Prostate gland (tissue), 2 donors: Measurements from ENCODE around the gene RXRA. TPM values are rescaled to one million over a fixed set of nuclear protein-coding genes. Genes with fewer than 3 reads are reported as not detected.
"Not testable (repeated sequence)": the region's sequence is repeated elsewhere in the genome, so short reads cannot be mapped to it uniquely, and the experiment has no call there.

Source experiments
- DNase-seq: peaks from one replicate; pipeline ENCODE4 v3.0.0-alpha.2; 2019; ENCODE audit warnings: low spot score
- H3K27ac ChIP-seq, 2 donors: fragments of 200-600 bp; sonication (generic); 2 replicates each; pipeline ENCODE4 v1.5.1; 2017 to 2019
- H3K27me3 ChIP-seq: fragments of 200-600 bp; sonication (generic); replicated peaks from 2 replicates; pipeline ENCODE4 v1.5.1; 2019; ENCODE audit not compliant: insufficient read depth
- H3K36me3 ChIP-seq, 2 donors: fragments of 200-600 bp; sonication (generic); 1 replicate in 1 of 2; 2 replicates in 1 of 2; pipeline versions ENCODE4 v1.5.1 to v1.8.1; 2017 to 2019
- H3K4me1 ChIP-seq: fragments of 200-600 bp; sonication (generic); replicated peaks from 2 replicates; pipeline ENCODE4 v1.5.1; 2019
- H3K4me3 ChIP-seq, 2 donors: fragments of 200-600 bp; sonication (generic); 2 replicates each; pipeline ENCODE4 v1.5.1; 2017 to 2019
- H3K9me3 ChIP-seq: fragments of 200-600 bp; sonication (generic); 2 replicates; pipeline ENCODE4 v1.5.1; 2017
- POLR2A ChIP-seq: fragments of 450-650 bp; IDR thresholded peaks from one replicate; pipeline ENCODE4 v1.6.1; 2016; ENCODE audit warnings: antibody characterized with exemption, mild to moderate bottlenecking
- POLR2AphosphoS5 ChIP-seq: sonication (generic); formaldehyde crosslinking; IDR thresholded peaks from one replicate; pipeline ENCODE4 v1.6.1; 2017; ENCODE audit warnings: antibody characterized with exemption
- WGBS: methylation state at CpG from one replicate; pipeline ENCODE4 v1.1.5; 2018; 5-methylcytosine and 5-hydroxymethylcytosine counted together
- intact Hi-C: fragments of 100-400 bp; cut with DNase I; formaldehyde crosslinking; loops from one replicate; pipeline ENCODE4 v1.14.2; 2022
- total RNA-seq, 2 donors: library from RNA; depleted of rRNA; stranded (reverse); fragments of >200 nt; gene quantifications; one replicate each; pipeline ENCODE4 v1.1.0, GENCODE V29; 2016
- TF ChIP-seq, protein P1 (sequence below), 4 experiments: fragments of 200-600 bp in 2 of 4; fragments of 450-650 bp in 2 of 4; sonication (generic) in 2 of 4; IDR thresholded peaks; 1 replicate in 3 of 4; 2 replicates in 1 of 4; pipeline ENCODE4 v1.5.1; 2016 to 2019; ENCODE audit warnings: antibody characterized with exemption in 4 of 4, mild to moderate bottlenecking in 2 of 4, moderate library complexity in 2 of 4

RXRA gene
- total RNA-seq, 2 donors from 2014 or later = 69.5 to 84.1 TPM

DNA sequence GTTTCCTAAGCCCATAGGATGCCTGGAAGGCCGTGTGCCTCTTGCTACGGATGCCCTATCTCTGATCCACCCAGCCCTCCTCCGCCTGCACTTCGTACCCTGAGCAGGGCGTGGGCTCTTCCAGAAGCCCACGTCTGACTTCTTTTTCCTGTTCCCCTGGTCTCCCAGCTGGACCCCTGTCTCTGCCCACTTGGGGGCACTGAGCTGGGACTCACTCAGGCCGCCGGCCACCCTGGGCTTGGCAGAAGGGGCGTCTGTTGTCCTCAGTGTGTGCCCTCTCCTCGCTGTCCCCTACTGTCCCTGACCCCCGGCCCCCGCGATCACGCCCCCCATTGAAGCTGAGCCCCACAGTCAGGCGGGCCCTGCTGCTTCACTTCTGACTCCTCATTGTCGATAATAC lies 22.0 kb upstream of the RXRA start:
- no peak overlapping the region for H3K4me3 ChIP-seq
- no peaks in the 10 kb centered on the region for H3K27me3 ChIP-seq
- WGBS = 94% methylated on average over 16 of the region's 16 CpGs
- no peaks in the 10 kb centered on the region for H3K9me3 ChIP-seq
- H3K36me3 ChIP-seq = no peaks in the 10 kb centered on the region
- no peak overlapping the region for H3K27ac ChIP-seq
- H3K4me1 ChIP-seq = peaks cover 4% of the 10 kb centered on the region
- TF ChIP-seq POLR2A = no peak
- TF ChIP-seq POLR2AphosphoS5 = no peak
- TF ChIP-seq, protein P1, sequence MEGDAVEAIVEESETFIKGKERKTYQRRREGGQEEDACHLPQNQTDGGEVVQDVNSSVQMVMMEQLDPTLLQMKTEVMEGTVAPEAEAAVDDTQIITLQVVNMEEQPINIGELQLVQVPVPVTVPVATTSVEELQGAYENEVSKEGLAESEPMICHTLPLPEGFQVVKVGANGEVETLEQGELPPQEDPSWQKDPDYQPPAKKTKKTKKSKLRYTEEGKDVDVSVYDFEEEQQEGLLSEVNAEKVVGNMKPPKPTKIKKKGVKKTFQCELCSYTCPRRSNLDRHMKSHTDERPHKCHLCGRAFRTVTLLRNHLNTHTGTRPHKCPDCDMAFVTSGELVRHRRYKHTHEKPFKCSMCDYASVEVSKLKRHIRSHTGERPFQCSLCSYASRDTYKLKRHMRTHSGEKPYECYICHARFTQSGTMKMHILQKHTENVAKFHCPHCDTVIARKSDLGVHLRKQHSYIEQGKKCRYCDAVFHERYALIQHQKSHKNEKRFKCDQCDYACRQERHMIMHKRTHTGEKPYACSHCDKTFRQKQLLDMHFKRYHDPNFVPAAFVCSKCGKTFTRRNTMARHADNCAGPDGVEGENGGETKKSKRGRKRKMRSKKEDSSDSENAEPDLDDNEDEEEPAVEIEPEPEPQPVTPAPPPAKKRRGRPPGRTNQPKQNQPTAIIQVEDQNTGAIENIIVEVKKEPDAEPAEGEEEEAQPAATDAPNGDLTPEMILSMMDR (IDR thresholded peaks at IDR 0.05) = no peak
- intact Hi-C loops = no loop called here
- no peak for DNase-seq

DNA sequence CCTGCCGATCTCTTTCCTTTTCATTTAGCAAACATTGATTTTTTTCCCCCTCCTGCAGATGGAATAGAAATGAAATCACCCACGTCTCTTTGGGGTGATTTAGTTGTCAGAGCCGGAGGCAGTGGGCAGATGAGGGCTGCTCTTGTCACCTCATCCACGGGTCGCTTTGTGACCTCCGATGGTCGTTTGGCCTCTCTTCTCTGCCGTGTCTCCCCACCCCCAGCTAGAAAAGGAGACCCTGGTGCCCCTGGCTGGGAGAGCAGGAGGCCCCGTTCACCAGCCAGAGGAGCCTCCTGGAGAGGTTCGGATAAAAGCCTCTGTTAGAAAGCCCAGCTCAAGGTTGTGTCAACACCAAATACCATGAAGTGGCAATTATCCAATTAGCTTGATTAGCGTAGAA lies 21.6 kb upstream of the RXRA start:
- intact Hi-C loops = no loop called here
- Histone ChIP-seq H3K27ac (no peak overlapping the region), H3K36me3 (no peaks in the 10 kb centered on the region), H3K27me3 (no peaks in the 10 kb centered on the region), H3K4me1 (peaks cover 4% of the 10 kb centered on the region), H3K4me3 (no peak overlapping the region), H3K9me3 (no peaks in the 10 kb centered on the region)
- DNase-seq = no peak
- TF ChIP-seq POLR2AphosphoS5 = no peak
- TF ChIP-seq, protein P1 (IDR thresholded peaks at IDR 0.05) = no peak
- no peak for TF ChIP-seq POLR2A
- WGBS = 78% methylated on average over 11 of the region's 11 CpGs

DNA sequence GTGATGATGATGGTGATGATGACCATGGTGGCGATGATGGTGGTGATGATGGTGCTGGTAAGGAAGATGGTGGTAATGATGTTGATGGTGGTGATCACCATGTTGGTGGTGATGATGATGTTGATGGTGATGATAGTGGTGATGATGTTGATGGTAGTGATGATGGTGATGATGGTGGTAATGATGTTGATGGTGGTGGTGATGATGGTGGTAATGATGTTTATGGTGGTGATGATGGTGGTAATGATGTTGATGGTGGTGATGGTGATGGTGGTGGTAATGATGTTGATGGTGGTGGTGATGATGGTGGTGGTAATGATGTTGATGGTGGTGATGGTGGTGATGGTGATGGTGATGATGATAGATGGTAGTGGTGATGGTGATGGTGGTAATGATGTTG lies 20.7 kb upstream of the RXRA start:
- no peaks in the 10 kb centered on the region for H3K9me3 ChIP-seq
- H3K36me3 ChIP-seq = no peaks in the 10 kb centered on the region
- DNase-seq = no peak
- H3K27ac ChIP-seq = no peak overlapping the region
- intact Hi-C loops = no loop called here
- H3K4me1 ChIP-seq = no peaks in the 10 kb centered on the region
- H3K4me3 ChIP-seq = no peak overlapping the region
- WGBS = 95% methylated on average over 1 of the region's 1 CpG
- H3K27me3 ChIP-seq = no peaks in the 10 kb centered on the region
- no peak for TF ChIP-seq POLR2AphosphoS5
- TF ChIP-seq, protein P1 (IDR thresholded peaks at IDR 0.05) = no peak
- TF ChIP-seq POLR2A = no peak

DNA sequence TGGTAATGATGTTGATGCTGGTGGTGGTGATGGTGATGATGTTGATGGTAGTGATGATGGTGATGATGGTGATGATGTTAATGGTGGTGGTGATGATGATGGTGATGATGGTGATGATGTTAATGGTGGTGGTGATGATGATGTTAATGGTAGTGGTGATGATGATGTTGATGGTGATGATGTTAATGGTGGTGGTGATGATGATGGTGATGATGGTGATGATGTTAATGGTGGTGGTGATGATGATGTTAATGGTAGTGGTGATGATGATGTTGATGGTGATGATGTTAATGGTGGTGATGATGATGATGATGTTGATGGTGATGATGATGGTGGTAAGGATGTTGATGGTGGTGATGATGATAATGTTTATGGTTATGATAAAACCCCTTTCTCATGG lies 20.2 kb upstream of the RXRA start:
- H3K36me3 ChIP-seq, H3K4me3 ChIP-seq, DNase-seq, H3K9me3 ChIP-seq, H3K27ac ChIP-seq, H3K27me3 ChIP-seq, intact Hi-C loops, H3K4me1 ChIP-seq: not testable (repeated sequence)

DNA sequence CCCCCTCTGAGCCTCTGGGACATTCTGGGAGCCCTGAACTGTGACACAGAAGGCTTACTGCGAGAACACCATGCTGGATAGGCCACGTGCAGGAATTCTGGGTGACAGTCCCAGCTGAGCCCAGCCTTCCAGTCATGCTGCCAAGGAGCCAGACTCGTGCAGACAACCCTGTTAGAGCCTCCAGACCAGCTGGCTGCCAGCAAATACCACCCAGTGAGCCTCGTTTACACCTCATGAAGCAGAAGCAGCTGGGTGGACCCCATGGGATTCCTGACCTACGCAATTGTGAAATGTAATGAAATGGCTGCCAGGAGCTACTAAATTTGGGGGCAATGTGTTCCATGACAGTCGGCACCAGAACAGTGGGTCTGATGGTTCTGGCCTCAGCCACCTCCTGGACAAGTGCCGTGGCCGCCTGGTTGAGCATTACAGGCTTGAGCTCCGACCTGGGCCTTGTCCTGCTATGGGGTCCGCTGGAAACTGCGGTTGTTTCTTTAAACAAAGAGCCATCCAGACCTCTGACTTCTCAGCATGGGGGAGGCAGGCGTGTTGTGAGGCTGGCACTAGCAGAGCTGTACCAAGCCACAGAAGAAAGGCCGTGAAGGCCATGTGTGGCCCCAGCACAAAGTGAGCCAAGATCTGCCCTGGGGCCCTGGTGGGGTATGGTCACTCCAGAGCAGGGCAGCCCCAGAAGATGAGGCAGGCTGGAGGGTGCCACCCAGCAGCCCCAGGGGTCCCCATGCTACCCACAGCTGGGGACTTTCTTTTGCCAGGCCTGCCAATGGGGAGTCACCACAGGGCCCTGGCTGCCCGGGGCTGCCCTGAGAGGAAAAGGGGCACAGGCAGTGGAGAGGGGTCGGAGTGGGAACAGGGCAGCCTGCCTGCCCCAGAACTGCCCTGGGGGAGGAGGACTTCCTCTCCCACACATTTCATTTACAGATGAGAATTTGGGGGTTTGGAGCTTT lies 19.3 kb upstream of the RXRA start:
- Histone ChIP-seq H3K36me3 (no peaks in the 10 kb centered on the region), H3K27me3 (no peaks in the 10 kb centered on the region), H3K4me1 (no peaks in the 10 kb centered on the region), H3K27ac (no peak overlapping the region), H3K4me3 (no peak overlapping the region), H3K9me3 (no peaks in the 10 kb centered on the region)
- WGBS = 91% methylated on average over 15 of the region's 15 CpGs
- DNase-seq = no peak
- TF ChIP-seq POLR2A (no peak), POLR2AphosphoS5 (no peak)
- TF ChIP-seq, protein P1 (IDR thresholded peaks at IDR 0.05) = no peak
- intact Hi-C loops = no loop called here
